Neural progenitor cell (in vitro differentiated cells): Measurements from ENCODE around the gene EDAR. TPM values are rescaled to one million over a fixed set of nuclear protein-coding genes. Genes with fewer than 3 reads are reported as not detected.
A peak's percentile ranks its signal among the peaks of the same experiment; 100 is the strongest.

Source experiments
- DNase-seq: peaks from one replicate; pipeline ENCODE4 v3.0.0-alpha.2; 2016; ENCODE audit warnings: low spot score
- H2AFZ ChIP-seq: fragments of 200-600 bp; sonication (generic); replicated peaks from 2 replicates; pipeline ENCODE4 v1.6.1; 2016; ENCODE audit warnings: antibody characterized with exemption
- H3F3A ChIP-seq: fragments of 200-600 bp; sonication (generic); 2 replicates; pipeline ENCODE4 v1.6.1; 2016; ENCODE audit warnings: antibody characterized with exemption, low read depth
- H3K27ac ChIP-seq: fragments of 200-600 bp; sonication (generic); 2 replicates; pipeline ENCODE4 v1.5.1; 2016; ENCODE audit warnings: mild to moderate bottlenecking
- H3K27me3 ChIP-seq: fragments of 200-600 bp; sonication (generic); 2 replicates; pipeline ENCODE4 v1.6.1; 2016; ENCODE audit warnings: mild to moderate bottlenecking, moderate library complexity
- H3K36me3 ChIP-seq: fragments of 200-600 bp; sonication (generic); 2 replicates; pipeline ENCODE4 v1.5.1; 2016
- H3K4me1 ChIP-seq: fragments of 200-600 bp; sonication (generic); 2 replicates; pipeline ENCODE4 v1.6.1; 2016; ENCODE audit warnings: mixed run types
- H3K4me2 ChIP-seq: fragments of 200-600 bp; sonication (generic); 2 replicates; pipeline ENCODE4 v1.6.1; 2016
- H3K4me3 ChIP-seq: fragments of 200-600 bp; sonication (generic); 2 replicates; pipeline ENCODE4 v1.5.1; 2016
- H3K79me2 ChIP-seq: fragments of 200-600 bp; sonication (generic); 2 replicates; pipeline ENCODE4 v1.6.1; 2016; ENCODE audit warnings: low read depth
- H3K9ac ChIP-seq: fragments of 200-600 bp; sonication (generic); 2 replicates; pipeline ENCODE4 v1.6.1; 2016
- H3K9me3 ChIP-seq: fragments of 200-600 bp; sonication (generic); 2 replicates; pipeline ENCODE4 v1.5.1; 2016; ENCODE audit warnings: low read depth
- H4K20me1 ChIP-seq: fragments of 200-600 bp; sonication (generic); 2 replicates; pipeline ENCODE4 v1.6.1; 2016; ENCODE audit warnings: low read depth
- H3K27ac Mint-ChIP-seq: 3 replicates; pipeline ENCODE4 v1.8.0; 2021; ENCODE audit warnings: mixed read lengths
- H3K27me3 Mint-ChIP-seq: 2 replicates; pipeline ENCODE4 v1.8.0; 2022; ENCODE audit warnings: low read depth, mild to moderate bottlenecking, inconsistent platforms, moderate library complexity, mixed read lengths; ENCODE audit not compliant: insufficient read depth
- H3K36me3 Mint-ChIP-seq: 3 replicates; pipeline ENCODE4 v1.8.0; 2021; ENCODE audit warnings: mixed read lengths
- H3K4me1 Mint-ChIP-seq: 3 replicates; pipeline ENCODE4 v1.8.0; 2021; ENCODE audit warnings: mixed read lengths
- H3K4me3 Mint-ChIP-seq: 3 replicates; pipeline ENCODE4 v1.8.0; 2021; ENCODE audit warnings: mild to moderate bottlenecking, moderate library complexity, mixed read lengths
- H3K9me3 Mint-ChIP-seq: 3 replicates; pipeline ENCODE4 v1.8.0; 2020; ENCODE audit warnings: mixed read lengths
- EZH2 ChIP-seq: fragments of 200-600 bp; sonication (generic); IDR thresholded peaks from 2 replicates; pipeline ENCODE4 v1.6.1; 2017; ENCODE audit warnings: antibody characterized with exemption, mild to moderate bottlenecking, moderate library complexity
- EZH2phosphoT487 ChIP-seq: fragments of 200-600 bp; sonication (generic); IDR thresholded peaks from 2 replicates; pipeline ENCODE4 v1.6.1; 2017; ENCODE audit warnings: antibody characterized with exemption
- total RNA-seq: library from RNA; depleted of rRNA; stranded (reverse); fragments of >200 nt; gene quantifications from 2 replicates; pipeline ENCODE4 v1.2.3, GENCODE V29; 2015; ENCODE audit warnings: low replicate concordance
- TF ChIP-seq, protein P1 (sequence below): fragments of 200-600 bp; sonication (generic); IDR thresholded peaks from 2 replicates; pipeline ENCODE4 v1.5.1; 2017; ENCODE audit warnings: antibody characterized with exemption, mild to moderate bottlenecking

The EDAR gene
- total RNA-seq, 1 donor from 2014 or later, result not detected

DNA sequence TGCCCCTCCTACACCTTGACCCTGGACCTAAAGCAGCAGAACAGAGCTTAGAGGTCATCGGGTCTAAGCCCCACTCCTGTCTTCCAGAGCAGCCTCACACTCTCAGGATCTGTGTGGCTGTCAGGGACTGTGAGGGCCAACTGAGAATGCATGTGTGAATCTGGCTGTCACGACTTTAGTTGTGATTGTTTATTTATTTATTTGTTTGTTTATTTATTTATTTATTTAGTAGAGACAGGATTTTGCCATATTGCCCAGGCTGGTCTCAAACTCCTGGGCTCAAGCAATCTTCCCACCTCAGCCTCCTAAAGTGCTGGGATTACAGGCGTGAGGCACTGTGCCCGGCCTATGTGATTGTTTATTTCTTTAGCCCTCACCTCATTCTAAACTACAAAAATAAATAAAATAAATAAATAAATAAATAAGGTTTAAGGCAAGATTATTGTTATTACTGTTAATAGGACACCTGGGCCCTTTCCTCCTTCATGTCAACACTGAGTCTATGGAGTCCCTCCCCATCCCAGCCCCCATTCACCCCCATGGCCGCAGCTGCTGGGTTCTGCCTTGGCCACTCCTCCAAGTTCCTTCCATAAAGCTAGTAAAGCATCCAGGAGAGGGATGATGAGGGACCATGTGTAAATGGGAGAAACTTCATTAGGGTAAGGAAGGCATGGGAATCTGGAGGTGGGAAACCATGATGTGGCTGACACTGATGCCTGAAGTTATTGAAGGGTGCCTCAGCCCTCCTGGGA lies 39.9 kb upstream of the EDAR start:
- H3F3A ChIP-seq, result peaks cover 14% of the 10 kb centered on the region
- DNase-seq, result no peak
- no peak overlapping the region for H3K4me3 ChIP-seq
- H3K36me3 ChIP-seq, result no peaks in the 10 kb centered on the region
- peaks cover 39% of the 10 kb centered on the region for H3K27me3 ChIP-seq
- H3K9ac ChIP-seq, result no peak overlapping the region
- H3K27me3 Mint-ChIP-seq, result peaks cover 15% of the 10 kb centered on the region
- H3K36me3 Mint-ChIP-seq, result peaks cover 3% of the 10 kb centered on the region
- H3K27ac ChIP-seq, result no peak overlapping the region
- H3K4me2 ChIP-seq, result no peak overlapping the region
- no peak overlapping the region for H2AFZ ChIP-seq
- TF ChIP-seq EZH2phosphoT487, result no peak
- TF ChIP-seq, protein P1, sequence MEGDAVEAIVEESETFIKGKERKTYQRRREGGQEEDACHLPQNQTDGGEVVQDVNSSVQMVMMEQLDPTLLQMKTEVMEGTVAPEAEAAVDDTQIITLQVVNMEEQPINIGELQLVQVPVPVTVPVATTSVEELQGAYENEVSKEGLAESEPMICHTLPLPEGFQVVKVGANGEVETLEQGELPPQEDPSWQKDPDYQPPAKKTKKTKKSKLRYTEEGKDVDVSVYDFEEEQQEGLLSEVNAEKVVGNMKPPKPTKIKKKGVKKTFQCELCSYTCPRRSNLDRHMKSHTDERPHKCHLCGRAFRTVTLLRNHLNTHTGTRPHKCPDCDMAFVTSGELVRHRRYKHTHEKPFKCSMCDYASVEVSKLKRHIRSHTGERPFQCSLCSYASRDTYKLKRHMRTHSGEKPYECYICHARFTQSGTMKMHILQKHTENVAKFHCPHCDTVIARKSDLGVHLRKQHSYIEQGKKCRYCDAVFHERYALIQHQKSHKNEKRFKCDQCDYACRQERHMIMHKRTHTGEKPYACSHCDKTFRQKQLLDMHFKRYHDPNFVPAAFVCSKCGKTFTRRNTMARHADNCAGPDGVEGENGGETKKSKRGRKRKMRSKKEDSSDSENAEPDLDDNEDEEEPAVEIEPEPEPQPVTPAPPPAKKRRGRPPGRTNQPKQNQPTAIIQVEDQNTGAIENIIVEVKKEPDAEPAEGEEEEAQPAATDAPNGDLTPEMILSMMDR, result no peak
- no peak for TF ChIP-seq EZH2
- peaks cover 6% of the 10 kb centered on the region for H3K9me3 Mint-ChIP-seq
- peaks cover 24% of the 10 kb centered on the region for H3K4me1 ChIP-seq
- no peaks in the 10 kb centered on the region for H4K20me1 ChIP-seq
- H3K9me3 ChIP-seq, result no peaks in the 10 kb centered on the region
- H3K79me2 ChIP-seq, result no peaks in the 10 kb centered on the region
- H3K4me3 Mint-ChIP-seq, result no peak overlapping the region
- H3K27ac Mint-ChIP-seq, result peak overlapping the region; percentile 85
- peaks cover 39% of the 10 kb centered on the region for H3K4me1 Mint-ChIP-seq

DNA sequence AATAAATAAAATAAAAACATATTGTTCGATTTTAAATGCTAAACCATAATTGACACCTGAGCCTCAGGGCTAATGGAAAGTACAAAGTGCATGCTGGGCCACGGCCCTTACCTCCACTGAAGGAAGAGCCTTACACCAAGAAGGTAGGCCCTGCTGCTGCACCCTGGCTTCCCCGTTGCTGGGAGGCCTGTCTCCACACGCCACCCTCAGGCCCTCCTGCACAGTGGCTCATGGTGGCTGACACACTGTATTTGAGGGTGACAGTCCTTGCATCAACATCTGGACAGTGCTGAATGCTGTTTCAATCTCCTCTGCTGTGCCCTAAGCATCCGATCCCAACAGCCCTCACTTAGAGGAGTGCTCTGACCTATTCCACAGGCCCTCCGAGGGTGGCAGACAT lies 39.3 kb upstream of the EDAR start:
- no peak for TF ChIP-seq EZH2phosphoT487
- TF ChIP-seq, protein P1, result no peak
- TF ChIP-seq EZH2, result no peak
- Histone ChIP-seq H3K9ac (no peak overlapping the region), H3K79me2 (no peaks in the 10 kb centered on the region), H3K4me3 (no peak overlapping the region), H3K9me3 (no peaks in the 10 kb centered on the region), H3K4me1 (peaks cover 24% of the 10 kb centered on the region), H2AFZ (no peak overlapping the region), H3K27ac (no peak overlapping the region), H3K27me3 (peaks cover 33% of the 10 kb centered on the region), H4K20me1 (no peaks in the 10 kb centered on the region), H3K36me3 (no peaks in the 10 kb centered on the region), H3K4me2 (no peak overlapping the region), H3F3A (peaks cover 14% of the 10 kb centered on the region)
- peak overlapping the region; percentile 85 for H3K27ac Mint-ChIP-seq
- peaks cover 2% of the 10 kb centered on the region for H3K36me3 Mint-ChIP-seq
- peaks cover 14% of the 10 kb centered on the region for H3K27me3 Mint-ChIP-seq
- no peak overlapping the region for H3K4me3 Mint-ChIP-seq
- DNase-seq, result no peak
- peaks cover 39% of the 10 kb centered on the region for H3K4me1 Mint-ChIP-seq
- peaks cover 3% of the 10 kb centered on the region for H3K9me3 Mint-ChIP-seq

DNA sequence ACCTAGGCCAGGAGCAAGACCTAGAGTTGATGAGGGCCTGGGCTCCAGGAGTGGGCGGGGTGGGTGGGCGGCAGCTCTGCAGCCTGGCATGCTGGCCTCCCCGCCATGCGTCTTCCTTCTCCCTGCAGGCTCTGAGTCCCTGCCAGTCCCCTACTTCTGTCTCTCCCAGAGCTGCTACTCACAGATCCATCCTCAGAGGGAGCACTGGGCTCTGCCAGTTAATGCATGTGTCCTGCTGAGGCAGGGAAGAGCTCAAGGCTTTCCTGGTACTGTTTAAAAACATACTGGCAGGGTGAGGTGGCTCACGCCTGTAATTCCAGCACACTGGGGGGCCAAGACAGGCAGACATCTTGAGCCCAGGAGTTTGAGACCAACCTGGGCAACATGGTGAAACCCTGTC lies 38.7 kb upstream of the EDAR start:
- peaks cover 27% of the 10 kb centered on the region for H3K27me3 ChIP-seq
- H3K9ac ChIP-seq, result no peak overlapping the region
- no peaks in the 10 kb centered on the region for H3K79me2 ChIP-seq
- H3K36me3 ChIP-seq, result no peaks in the 10 kb centered on the region
- peaks cover 15% of the 10 kb centered on the region for H3K27me3 Mint-ChIP-seq
- H3K4me1 ChIP-seq, result peaks cover 24% of the 10 kb centered on the region
- TF ChIP-seq EZH2phosphoT487 (no peak), EZH2 (no peak)
- TF ChIP-seq, protein P1, result no peak
- peak overlapping the region; percentile 93 for H3K27ac Mint-ChIP-seq
- peaks cover 42% of the 10 kb centered on the region for H3K4me1 Mint-ChIP-seq
- H3K4me3 ChIP-seq, result no peak overlapping the region
- H3K27ac ChIP-seq, result no peak overlapping the region
- H2AFZ ChIP-seq, result no peak overlapping the region
- H3K4me2 ChIP-seq, result no peak overlapping the region
- DNase-seq, result no peak
- no peaks in the 10 kb centered on the region for H3K36me3 Mint-ChIP-seq
- H3K4me3 Mint-ChIP-seq, result no peak overlapping the region
- H3K9me3 ChIP-seq, result no peaks in the 10 kb centered on the region
- H4K20me1 ChIP-seq, result no peaks in the 10 kb centered on the region
- peaks cover 14% of the 10 kb centered on the region for H3F3A ChIP-seq
- no peaks in the 10 kb centered on the region for H3K9me3 Mint-ChIP-seq
